ENCODE measurements around the gene IL17C. TPM values are rescaled to one million over a fixed set of nuclear protein-coding genes. Genes with fewer than 3 reads are reported as not detected.

The IL17C gene
- total RNA-seq, 2 donors from 2014 or later, result 0.41 TPM; not detected in 1

DNA sequence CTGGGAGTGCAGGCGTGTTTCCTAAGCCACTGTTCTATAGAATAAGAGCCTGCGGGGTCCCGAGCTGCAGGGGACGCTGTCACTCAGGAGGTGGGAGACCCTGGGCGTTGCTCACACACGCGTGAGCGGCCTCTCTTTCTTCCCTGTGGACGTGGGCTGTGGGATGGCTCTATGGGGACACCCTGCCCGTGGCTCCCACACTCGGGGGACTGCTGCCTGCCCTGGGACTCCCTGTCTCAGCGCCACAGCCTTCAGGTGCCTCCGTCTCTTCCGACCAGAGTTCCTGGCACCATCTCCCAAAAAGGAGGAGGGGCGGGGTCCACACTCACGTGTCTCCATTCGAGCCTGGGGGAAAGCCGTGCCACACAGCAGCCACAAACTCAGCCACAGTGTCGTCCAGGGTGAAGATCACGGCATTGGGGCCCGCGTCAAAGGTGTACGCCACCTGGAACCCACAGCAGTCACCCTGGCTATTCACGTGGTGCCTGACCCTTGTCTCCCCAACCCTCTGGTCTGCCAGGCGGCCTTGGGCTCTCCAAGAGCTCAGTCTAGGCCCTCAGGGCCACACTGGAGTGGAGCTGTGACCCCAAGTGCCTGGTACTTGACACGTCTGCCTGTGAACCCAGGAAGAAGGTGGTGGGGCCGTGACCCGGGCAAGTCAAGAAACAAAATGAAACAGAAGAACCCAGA is 16.1 kb downstream of the IL17C start:
- Mint-ChIP-seq H3K36me3 (ENCODE audit: insufficient read depth in 2 of 2) (peaks cover 4 to 5% of the 10 kb centered on the region in 2 donors), H3K9me3 (no peaks in the 10 kb centered on the region), H3K4me1 (ENCODE audit: low read depth) (peaks cover 8% of the 10 kb centered on the region), H3K27ac (no peak overlapping the region), H3K27me3 (ENCODE audit: low read depth) (no peaks in the 10 kb centered on the region), H3K4me3 (no peak overlapping the region)
- no peak for ATAC-seq (replicated peaks in 1 of 2)
- DNase-seq, result no peak

DNA sequence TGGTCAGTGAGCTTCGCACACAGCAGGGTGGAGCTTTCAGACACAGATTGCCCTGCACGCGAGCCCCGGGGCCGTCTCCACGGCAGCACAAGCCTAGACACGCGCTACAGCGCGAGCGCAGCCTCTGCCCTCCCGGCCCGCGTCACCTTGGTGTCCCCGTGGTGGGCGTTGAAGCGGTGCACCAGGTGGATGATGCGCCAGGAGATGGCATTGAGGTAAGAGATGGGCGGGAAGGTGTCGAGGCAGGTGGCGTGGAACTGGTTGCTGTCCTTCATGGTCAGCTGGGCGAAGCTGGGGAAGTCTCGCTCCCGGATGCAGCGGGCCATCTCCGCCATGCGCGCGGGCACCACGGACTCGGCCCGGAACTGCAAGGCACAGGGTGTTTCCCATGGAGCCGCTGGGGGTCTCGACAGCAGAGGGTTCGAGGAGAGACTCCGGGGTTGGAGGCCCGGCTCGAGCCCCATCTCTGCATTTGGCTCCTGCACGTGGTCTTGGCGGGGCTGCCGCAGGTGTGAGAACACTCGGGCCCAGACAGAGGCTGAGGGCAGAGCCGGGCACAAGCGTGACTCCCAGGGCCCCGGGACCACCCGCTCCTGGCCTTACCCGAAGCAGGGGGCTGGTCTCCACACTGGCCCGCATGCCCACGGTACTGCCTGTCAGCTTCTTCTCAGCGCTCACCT is 16.8 kb downstream of the IL17C start:
- Mint-ChIP-seq H3K4me3 (no peak overlapping the region), H3K27ac (no peak overlapping the region), H3K9me3 (no peaks in the 10 kb centered on the region), H3K36me3 (ENCODE audit: insufficient read depth in 2 of 2) (peaks cover 3 to 4% of the 10 kb centered on the region in 2 donors), H3K4me1 (ENCODE audit: low read depth) (peaks cover 7% of the 10 kb centered on the region), H3K27me3 (ENCODE audit: low read depth) (no peaks in the 10 kb centered on the region)
- ATAC-seq (replicated peaks in 1 of 2), result no peak
- DNase-seq, result no peak

GRCh38 chr16:88655733-88656281 is 17.4 kb downstream of the IL17C start:
- H3K27me3 Mint-ChIP-seq (ENCODE audit: low read depth), result no peaks in the 10 kb centered on the region
- ATAC-seq (replicated peaks in 1 of 2), result no peak
- DNase-seq, result no peak
- peaks cover 7% of the 10 kb centered on the region for H3K4me1 Mint-ChIP-seq (ENCODE audit: low read depth)
- no peak overlapping the region for H3K4me3 Mint-ChIP-seq
- H3K27ac Mint-ChIP-seq, result no peak overlapping the region
- peaks cover 2 to 4% of the 10 kb centered on the region in 2 donors for H3K36me3 Mint-ChIP-seq (ENCODE audit: insufficient read depth in 2 of 2)
- no peaks in the 10 kb centered on the region for H3K9me3 Mint-ChIP-seq

DNA sequence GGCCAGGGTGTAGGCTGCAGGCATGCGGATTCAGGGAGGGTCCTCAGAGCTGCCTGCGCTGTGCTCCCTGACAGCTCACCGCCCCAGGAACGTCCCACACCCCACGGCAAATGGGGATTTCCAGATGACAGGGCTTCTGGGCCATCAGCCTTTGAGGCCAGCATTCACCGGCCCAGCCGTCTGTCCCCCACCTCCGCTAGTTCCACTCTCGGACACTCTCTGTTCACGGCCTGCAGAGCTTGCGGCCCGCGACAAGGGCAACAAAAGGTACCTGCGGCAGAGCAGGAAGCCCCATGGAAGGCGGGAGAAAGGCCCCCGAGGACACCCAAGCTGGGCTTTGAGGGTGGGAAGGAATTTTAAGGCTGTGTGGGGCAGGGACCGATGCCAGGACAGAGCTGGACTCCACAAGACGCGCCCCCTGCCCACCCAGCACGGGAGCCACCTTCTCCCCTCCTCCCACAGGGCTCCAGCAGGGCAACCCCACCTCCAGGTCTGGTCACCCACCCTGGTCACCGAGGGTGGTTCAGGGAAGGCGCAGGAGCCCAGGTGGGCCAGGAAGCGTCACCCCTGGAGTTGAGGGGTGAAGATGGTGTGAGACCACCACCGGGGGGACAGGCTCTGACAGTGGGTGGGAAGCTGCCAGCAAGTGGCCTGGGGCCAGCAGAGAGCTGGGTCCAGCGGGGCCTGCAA is 18.1 kb downstream of the IL17C start:
- H3K27ac Mint-ChIP-seq, result no peak overlapping the region
- H3K9me3 Mint-ChIP-seq, result no peaks in the 10 kb centered on the region
- no peak overlapping the region for H3K4me3 Mint-ChIP-seq
- H3K27me3 Mint-ChIP-seq (ENCODE audit: low read depth), result no peaks in the 10 kb centered on the region
- no peak for DNase-seq
- H3K36me3 Mint-ChIP-seq (ENCODE audit: insufficient read depth in 2 of 2), result peaks cover 2 to 4% of the 10 kb centered on the region in 2 donors
- peaks cover 9% of the 10 kb centered on the region for H3K4me1 Mint-ChIP-seq (ENCODE audit: low read depth)
- no peak for ATAC-seq (replicated peaks in 1 of 2)

- Mint-ChIP-seq H3K36me3 (ENCODE audit: insufficient read depth in 2 of 2) (peaks cover 4 to 5% of the 10 kb centered on the region in 2 donors), H3K4me3 (no peak overlapping the region), H3K27me3 (ENCODE audit: low read depth) (no peaks in the 10 kb centered on the region), H3K4me1 (ENCODE audit: low read depth) (peaks cover 14% of the 10 kb centered on the region), H3K9me3 (no peaks in the 10 kb centered on the region), H3K27ac (no peak overlapping the region)
- DNase-seq (no peak), ATAC-seq (replicated peaks in 1 of 2) (no peak)
Measured at GRCh38 chr16:88657371-88657770, 19.0 kb downstream of the IL17C start.

- peaks cover 14% of the 10 kb centered on the region for H3K4me1 Mint-ChIP-seq (ENCODE audit: low read depth)
- peaks cover 3 to 6% of the 10 kb centered on the region in 2 donors for H3K36me3 Mint-ChIP-seq (ENCODE audit: insufficient read depth in 2 of 2)
- no peak overlapping the region for H3K4me3 Mint-ChIP-seq
- no peaks in the 10 kb centered on the region for H3K9me3 Mint-ChIP-seq
- DNase-seq (no peak), ATAC-seq (replicated peaks in 1 of 2) (no peak)
- H3K27ac Mint-ChIP-seq, result no peak overlapping the region
- H3K27me3 Mint-ChIP-seq (ENCODE audit: low read depth), result no peaks in the 10 kb centered on the region
Measured at GRCh38 chr16:88658714-88659113, 20.3 kb downstream of the IL17C start.

- no peak overlapping the region for H3K4me3 Mint-ChIP-seq
- DNase-seq, result no peak
- peaks cover 16% of the 10 kb centered on the region for H3K4me1 Mint-ChIP-seq (ENCODE audit: low read depth)
- peaks cover 3 to 6% of the 10 kb centered on the region in 2 donors for H3K36me3 Mint-ChIP-seq (ENCODE audit: insufficient read depth in 2 of 2)
- H3K27ac Mint-ChIP-seq, result no peak overlapping the region
- no peaks in the 10 kb centered on the region for H3K27me3 Mint-ChIP-seq (ENCODE audit: low read depth)
- ATAC-seq (replicated peaks in 1 of 2), result no peak
- no peaks in the 10 kb centered on the region for H3K9me3 Mint-ChIP-seq
Measured at GRCh38 chr16:88659160-88659559, 20.8 kb downstream of the IL17C start.

- H3K36me3 Mint-ChIP-seq (ENCODE audit: insufficient read depth in 2 of 2), result peaks cover 1 to 3% of the 10 kb centered on the region in 2 donors
- no peak for DNase-seq
- no peaks in the 10 kb centered on the region for H3K9me3 Mint-ChIP-seq
- peak overlapping the region; percentile 87 to 99 for H3K4me3 Mint-ChIP-seq
- peak overlapping the region; percentile 54 for H3K27ac Mint-ChIP-seq
- peaks cover 18% of the 10 kb centered on the region for H3K4me1 Mint-ChIP-seq (ENCODE audit: low read depth)
- no peak for ATAC-seq (replicated peaks in 1 of 2)
- H3K27me3 Mint-ChIP-seq (ENCODE audit: low read depth), result no peaks in the 10 kb centered on the region
Measured at GRCh38 chr16:88661468-88661867, 23.1 kb downstream of the IL17C start.

GRCh38 chr16:88662222-88662842 is 24.0 kb downstream of the IL17C start:
- peak overlapping the region; percentile 93 for H3K27ac Mint-ChIP-seq
- peaks cover 21% of the 10 kb centered on the region for H3K4me1 Mint-ChIP-seq (ENCODE audit: low read depth)
- peak in 1 of 2 donors; percentile 38 for DNase-seq
- no peaks in the 10 kb centered on the region for H3K27me3 Mint-ChIP-seq (ENCODE audit: low read depth)
- peaks cover 1 to 3% of the 10 kb centered on the region in 2 donors for H3K36me3 Mint-ChIP-seq (ENCODE audit: insufficient read depth in 2 of 2)
- H3K4me3 Mint-ChIP-seq, result peak overlapping the region; percentile 87 to 99
- peak in 1 of 2 donors; percentile 11 for ATAC-seq (replicated peaks in 1 of 2)
- H3K9me3 Mint-ChIP-seq, result no peaks in the 10 kb centered on the region

GRCh38 chr16:88662843-88663606 is 24.7 kb downstream of the IL17C start, which contains the start of gene MVD:
Gene MVD (minus strand): TSS chr16:88663091. CDS start chr16:88663080, 11 bp downstream.
- Mint-ChIP-seq H3K36me3 (ENCODE audit: insufficient read depth in 2 of 2) (peaks cover 1 to 3% of the 10 kb centered on the region in 2 donors), H3K9me3 (no peaks in the 10 kb centered on the region), H3K27me3 (ENCODE audit: low read depth) (no peaks in the 10 kb centered on the region), H3K27ac (peak within 1 kb of the TSS; percentile 93), H3K4me3 (peak within 1 kb of the TSS; percentile 99), H3K4me1 (ENCODE audit: low read depth) (peaks cover 24% of the 10 kb centered on the region)
- DNase-seq, result peak; percentile 97
- ATAC-seq (replicated peaks in 1 of 2), result peak; percentile 98 to 99

DNA sequence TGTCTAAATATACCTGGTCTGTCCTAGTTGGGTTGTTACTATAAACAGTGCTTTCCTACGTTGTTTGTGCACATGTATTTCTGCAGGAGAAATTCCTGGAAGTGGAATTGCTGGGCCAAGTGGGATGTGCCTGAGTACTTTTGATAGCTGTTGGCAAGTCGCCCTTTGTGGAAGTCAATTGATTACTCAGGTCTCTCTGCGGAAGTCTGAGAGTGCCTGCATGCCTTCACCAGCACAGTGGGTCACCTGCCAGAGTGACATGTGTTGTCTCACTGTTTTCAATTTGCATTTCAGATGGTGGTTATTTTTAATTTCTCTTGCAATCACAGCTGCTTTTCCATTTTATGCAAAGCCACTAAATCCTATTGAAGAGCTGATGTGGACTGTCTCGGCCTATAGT is 26.8 kb downstream of the IL17C start:
- peaks cover 24% of the 10 kb centered on the region for H3K4me1 Mint-ChIP-seq (ENCODE audit: low read depth)
- H3K36me3 Mint-ChIP-seq (ENCODE audit: insufficient read depth in 2 of 2), result peaks cover 3 to 11% of the 10 kb centered on the region in 2 donors
- no peaks in the 10 kb centered on the region for H3K27me3 Mint-ChIP-seq (ENCODE audit: low read depth)
- no peaks in the 10 kb centered on the region for H3K9me3 Mint-ChIP-seq
- no peak for DNase-seq
- no peak for ATAC-seq (replicated peaks in 1 of 2)
- H3K27ac Mint-ChIP-seq, result no peak overlapping the region
- peak overlapping the region; percentile 39 to 43 for H3K4me3 Mint-ChIP-seq

DNA sequence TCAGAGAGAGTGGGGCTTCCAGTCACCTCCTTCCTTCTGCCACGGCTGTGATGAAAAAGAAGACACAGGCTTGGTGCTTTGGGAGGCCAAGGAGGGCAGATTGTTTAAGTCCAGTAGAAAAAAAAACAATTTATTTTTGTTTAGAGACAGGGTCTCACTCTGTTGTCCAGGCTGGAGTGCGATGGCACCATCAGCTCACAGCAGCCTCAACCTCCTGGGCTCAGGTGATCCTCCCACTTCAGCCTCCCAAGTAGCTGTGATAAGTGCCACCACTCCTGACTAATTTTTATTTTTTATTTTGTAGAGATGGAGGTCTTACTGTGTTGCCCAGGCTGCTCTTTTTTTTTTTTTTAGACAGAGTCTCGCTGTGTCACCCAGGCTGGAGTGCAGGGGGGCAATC is 27.2 kb downstream of the IL17C start:
- Mint-ChIP-seq H3K9me3 (no peaks in the 10 kb centered on the region), H3K27me3 (ENCODE audit: low read depth) (no peaks in the 10 kb centered on the region), H3K4me1 (ENCODE audit: low read depth) (peaks cover 24% of the 10 kb centered on the region), H3K4me3 (no peak overlapping the region), H3K27ac (no peak overlapping the region), H3K36me3 (ENCODE audit: insufficient read depth in 2 of 2) (peaks cover 3 to 11% of the 10 kb centered on the region in 2 donors)
- ATAC-seq (replicated peaks in 1 of 2) (no peak), DNase-seq (no peak)

Measured in activated T-cell treated with anti-CD3 and anti-CD28 coated beads, Interleukin-2, amount 50 U/mL, for 72 hours (primary cell).